ENCODE data around the gene MORN4.
"Not testable (repeated sequence)": the region's sequence is repeated elsewhere in the genome, so short reads cannot be mapped to it uniquely, and the experiment has no call there.

MORN4 gene

DNA sequence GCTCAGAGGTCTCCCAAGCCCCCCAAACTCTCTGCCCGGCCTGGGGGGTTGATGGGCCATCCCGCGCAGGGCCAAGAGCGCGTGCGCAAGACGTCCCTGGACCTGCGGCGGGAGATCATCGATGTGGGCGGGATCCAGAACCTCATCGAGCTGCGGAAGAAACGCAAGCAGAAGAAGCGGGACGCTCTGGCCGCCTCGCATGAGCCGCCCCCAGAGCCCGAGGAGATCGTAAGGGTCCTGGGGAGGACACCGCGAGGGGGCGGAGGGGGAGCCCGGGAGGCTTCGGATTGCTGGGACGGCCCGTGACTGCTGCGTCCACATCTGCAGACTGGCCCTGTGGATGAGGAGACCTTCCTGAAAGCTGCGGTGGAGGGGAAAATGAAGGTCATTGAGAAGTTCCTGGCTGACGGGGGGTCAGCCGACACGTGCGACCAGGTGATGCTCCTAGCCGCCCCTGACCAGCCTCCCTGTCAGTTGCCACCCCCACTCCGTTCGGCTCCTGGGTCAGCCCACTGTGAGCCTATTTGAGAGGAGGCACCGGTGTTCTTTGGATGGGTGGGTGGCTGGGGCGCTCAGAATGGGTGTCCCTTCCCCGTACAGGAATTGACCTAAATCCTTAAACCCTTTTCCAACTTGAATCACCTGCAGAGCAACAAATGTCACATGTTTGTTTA lies 55.0 kb downstream of the MORN4 start:
- no peak overlapping the region for H3K27ac Mint-ChIP-seq
- H3K36me3 Mint-ChIP-seq (ENCODE audit: low read depth): no peaks in the 10 kb centered on the region
- H3K9me3 Mint-ChIP-seq: no peaks in the 10 kb centered on the region
- no peaks in the 10 kb centered on the region for H3K4me1 Mint-ChIP-seq (ENCODE audit: low read depth)
- DNase-seq: no peak
- no peak overlapping the region for H3K4me3 Mint-ChIP-seq
- H3K27me3 Mint-ChIP-seq: no peaks in the 10 kb centered on the region

DNA sequence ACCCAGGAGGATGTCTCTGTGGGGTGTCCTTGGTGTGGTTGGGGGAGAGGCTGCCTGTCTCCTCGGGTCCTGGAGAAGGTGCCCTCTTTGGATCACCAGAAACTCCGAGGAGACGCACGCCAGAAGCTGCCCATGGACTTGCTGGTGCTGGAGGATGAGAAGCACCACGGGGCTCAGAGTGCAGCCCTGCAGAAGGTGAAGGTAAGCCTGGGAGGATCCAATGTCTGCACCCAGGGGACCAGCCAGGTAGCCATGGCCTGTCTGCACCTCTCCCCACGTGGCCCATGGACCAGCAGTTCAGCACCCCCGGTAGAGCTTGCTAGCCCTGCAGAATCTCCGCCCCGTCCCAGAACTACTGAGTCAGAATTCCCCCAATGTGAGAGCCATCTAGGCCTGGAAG lies 55.6 kb downstream of the MORN4 start:
- Mint-ChIP-seq H3K4me1 (ENCODE audit: low read depth) (no peaks in the 10 kb centered on the region), H3K27me3 (no peaks in the 10 kb centered on the region), H3K4me3 (no peak overlapping the region), H3K27ac (no peak overlapping the region), H3K36me3 (ENCODE audit: low read depth) (no peaks in the 10 kb centered on the region), H3K9me3 (no peaks in the 10 kb centered on the region)
- DNase-seq: no peak

DNA sequence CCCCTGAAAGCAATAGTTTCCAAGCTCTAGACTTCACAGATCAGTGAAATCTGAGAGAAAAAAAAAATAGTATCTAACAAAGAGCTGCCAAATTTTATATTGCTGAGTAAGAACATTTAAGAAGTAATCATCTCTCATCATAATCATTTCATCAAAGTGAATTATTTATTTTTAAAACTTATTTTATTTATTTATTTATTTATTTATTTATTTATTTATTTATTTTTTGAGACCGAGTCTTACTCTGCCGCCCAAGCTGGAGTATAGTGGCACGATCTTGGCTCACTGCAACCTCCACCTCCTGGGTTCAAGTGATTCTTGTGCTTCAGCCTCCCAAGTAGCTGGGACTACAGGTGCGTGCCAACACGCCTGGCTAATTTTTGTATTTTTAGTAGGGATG lies 56.8 kb downstream of the MORN4 start:
- not testable (repeated sequence) for H3K27me3 Mint-ChIP-seq; H3K9me3 Mint-ChIP-seq; DNase-seq; H3K4me3 Mint-ChIP-seq; H3K27ac Mint-ChIP-seq; H3K4me1 Mint-ChIP-seq (ENCODE audit: low read depth); H3K36me3 Mint-ChIP-seq (ENCODE audit: low read depth)

DNA sequence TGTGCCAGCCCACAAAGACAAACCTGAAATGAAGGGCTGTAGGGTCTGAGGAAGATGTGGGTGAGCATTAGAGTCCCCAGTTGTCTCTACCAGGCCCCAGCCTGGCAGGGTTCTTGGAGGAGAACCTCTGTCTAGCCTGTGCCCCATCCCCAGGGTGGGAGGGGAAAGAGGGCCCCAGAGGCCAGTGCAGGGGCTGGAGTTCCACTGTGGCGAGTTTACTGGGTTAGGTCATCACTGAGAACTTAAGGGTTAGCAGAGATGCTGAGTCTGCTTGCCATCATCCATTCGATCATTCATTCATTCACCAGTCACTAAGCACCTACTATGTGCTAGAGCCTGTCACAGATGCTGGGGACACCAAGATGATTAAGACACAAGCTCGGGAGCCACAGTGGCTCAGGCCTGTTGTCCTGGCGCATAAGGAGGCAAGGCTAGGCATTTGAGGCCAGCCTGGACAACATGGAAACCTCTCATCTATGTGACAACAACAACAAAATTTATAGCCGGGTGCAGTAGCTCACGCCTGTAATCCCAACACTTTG lies 58.1 kb downstream of the MORN4 start:
- H3K27ac Mint-ChIP-seq: no peak overlapping the region
- H3K4me3 Mint-ChIP-seq: no peak overlapping the region
- H3K9me3 Mint-ChIP-seq: no peaks in the 10 kb centered on the region
- no peaks in the 10 kb centered on the region for H3K27me3 Mint-ChIP-seq
- H3K36me3 Mint-ChIP-seq (ENCODE audit: low read depth): no peaks in the 10 kb centered on the region
- DNase-seq: peak; percentile 18
- H3K4me1 Mint-ChIP-seq (ENCODE audit: low read depth): no peaks in the 10 kb centered on the region

DNA sequence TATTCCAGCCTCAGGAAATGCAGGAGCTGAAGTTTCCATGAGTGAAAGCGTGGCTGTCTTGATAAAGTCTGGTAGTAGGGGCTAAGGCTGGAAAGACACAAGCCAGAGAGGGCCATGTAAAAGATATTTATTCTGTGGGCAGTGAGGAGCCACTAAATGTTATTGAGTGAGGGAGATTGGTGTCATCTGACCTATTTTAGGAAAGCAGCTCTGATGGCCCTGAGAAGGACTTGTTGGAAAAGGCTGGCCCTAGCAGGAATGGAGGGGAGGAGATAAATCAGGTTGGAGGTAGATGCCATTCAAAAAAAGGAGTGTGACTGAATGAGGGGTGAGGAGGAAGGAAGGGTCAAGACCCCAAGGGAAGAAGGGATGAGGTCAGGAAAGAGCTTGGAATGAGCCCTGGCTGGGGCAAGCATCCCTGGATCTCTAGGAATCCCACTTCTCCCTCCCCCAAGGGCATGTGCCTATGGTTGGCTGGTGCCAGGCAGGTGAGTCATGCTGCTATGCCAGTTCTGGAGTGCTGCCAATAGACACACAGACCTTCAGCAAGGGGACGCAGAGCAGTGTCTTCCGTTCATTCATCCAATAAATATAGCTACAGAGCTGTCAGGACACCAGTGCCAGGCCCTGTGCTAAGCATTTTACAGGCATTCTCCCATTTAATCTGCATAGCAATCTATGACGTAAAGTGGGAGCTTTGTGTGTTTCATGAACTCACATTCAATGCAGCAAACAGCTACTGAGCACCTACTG lies 58.8 kb downstream of the MORN4 start:
- DNase-seq: peak; percentile 22
- no peaks in the 10 kb centered on the region for H3K4me1 Mint-ChIP-seq (ENCODE audit: low read depth)
- H3K36me3 Mint-ChIP-seq (ENCODE audit: low read depth): no peaks in the 10 kb centered on the region
- no peak overlapping the region for H3K4me3 Mint-ChIP-seq
- H3K27me3 Mint-ChIP-seq: no peaks in the 10 kb centered on the region
- no peaks in the 10 kb centered on the region for H3K9me3 Mint-ChIP-seq
- no peak overlapping the region for H3K27ac Mint-ChIP-seq

DNA sequence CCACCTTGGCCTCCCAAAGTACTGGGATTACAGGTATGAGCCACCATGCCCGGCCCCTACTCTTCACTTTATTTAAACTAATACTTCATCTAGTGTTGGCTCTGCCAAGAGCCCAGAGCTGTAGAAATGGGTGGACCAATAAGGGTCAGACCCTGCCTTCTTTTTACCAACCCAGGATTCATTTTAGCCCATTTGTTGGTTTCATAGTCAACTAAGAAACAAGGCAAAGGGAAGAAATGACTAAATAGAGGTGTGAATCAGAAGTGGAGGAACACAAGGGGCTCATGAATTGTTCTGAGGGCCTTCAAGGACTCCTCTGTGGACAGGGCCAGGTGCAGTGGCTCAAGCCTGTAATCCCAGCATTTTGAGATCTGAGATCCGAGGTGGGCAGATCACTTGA lies 59.6 kb downstream of the MORN4 start:
- Mint-ChIP-seq H3K4me1 (ENCODE audit: low read depth) (no peaks in the 10 kb centered on the region), H3K27ac (no peak overlapping the region), H3K4me3 (no peak overlapping the region), H3K36me3 (ENCODE audit: low read depth) (no peaks in the 10 kb centered on the region), H3K27me3 (no peaks in the 10 kb centered on the region), H3K9me3 (no peaks in the 10 kb centered on the region)
- DNase-seq: no peak

DNA sequence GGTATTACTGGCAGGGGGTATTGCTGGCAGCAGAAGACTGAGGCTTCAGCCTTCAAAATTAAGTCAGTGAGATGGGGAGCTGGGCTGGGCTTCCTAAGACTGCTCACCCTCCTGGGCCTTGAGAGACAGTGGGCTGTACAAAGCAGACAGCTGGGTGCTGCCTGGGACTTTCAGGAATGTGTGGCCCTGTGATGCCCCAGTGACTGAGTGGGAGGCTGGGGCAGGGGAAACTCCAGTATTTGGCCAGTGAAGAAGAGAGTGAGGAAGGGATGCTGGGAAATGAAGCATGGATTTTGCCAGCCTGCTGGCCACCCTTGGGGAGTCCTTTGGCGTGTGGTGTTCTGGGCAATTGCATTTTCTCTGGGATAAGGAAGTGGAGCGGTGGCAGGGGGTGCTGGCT lies 60.3 kb downstream of the MORN4 start:
- Mint-ChIP-seq H3K9me3 (no peaks in the 10 kb centered on the region), H3K4me3 (no peak overlapping the region), H3K27me3 (no peaks in the 10 kb centered on the region), H3K36me3 (ENCODE audit: low read depth) (no peaks in the 10 kb centered on the region), H3K4me1 (ENCODE audit: low read depth) (no peaks in the 10 kb centered on the region), H3K27ac (no peak overlapping the region)
- DNase-seq: peak; percentile 19

DNA sequence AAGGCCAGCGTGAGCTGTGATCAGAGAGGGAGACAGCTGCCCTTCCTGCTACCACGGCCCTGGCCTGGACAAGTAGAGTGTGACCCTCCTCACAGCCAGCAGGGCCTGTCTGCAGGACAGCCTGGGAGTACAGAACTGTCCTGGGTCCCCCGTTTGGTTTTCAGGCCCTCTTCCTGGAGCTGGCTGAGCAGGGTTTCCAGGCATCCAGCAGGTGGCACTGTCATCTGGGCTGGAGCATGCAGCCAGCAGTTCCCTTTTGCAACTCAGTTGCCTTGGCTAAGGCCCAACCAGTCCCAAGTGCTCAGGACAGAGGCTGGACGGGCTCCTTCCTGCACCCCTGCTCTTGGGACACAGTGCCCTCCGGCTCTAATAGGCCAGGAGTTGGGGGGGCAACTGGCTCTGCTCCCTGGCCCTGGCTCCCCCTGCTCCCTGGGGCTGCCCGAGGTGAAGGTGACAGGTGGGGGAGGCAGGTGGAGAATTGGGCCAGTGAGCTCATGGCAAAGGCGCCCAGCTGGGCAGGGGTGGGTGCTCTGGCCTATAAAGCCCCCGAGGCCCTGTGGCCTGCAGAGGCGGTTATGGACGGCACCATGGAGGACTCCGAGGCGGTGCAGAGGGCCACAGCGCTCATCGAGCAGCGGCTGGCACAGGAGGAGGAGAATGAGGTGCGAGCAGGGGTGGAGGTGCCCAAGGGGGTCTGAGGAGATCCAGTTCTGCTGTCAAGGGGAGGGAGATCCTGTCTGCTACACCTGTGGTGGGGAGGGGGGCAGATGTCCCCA lies 60.9 kb downstream of the MORN4 start, which contains the start of gene ANKRD2:
TSS of gene ANKRD2 (plus strand) at position 566 of the 776 bp plus-strand sequence. CDS start at position 576, 10 bp downstream.
- no peaks in the 10 kb centered on the region for H3K36me3 Mint-ChIP-seq (ENCODE audit: low read depth)
- no peaks in the 10 kb centered on the region for H3K4me1 Mint-ChIP-seq (ENCODE audit: low read depth)
- peak; percentile 63 for DNase-seq
- H3K27me3 Mint-ChIP-seq: no peaks in the 10 kb centered on the region
- H3K9me3 Mint-ChIP-seq: no peaks in the 10 kb centered on the region
- no peak within 1 kb of the TSS for H3K27ac Mint-ChIP-seq
- no peak within 1 kb of the TSS for H3K4me3 Mint-ChIP-seq

DNA sequence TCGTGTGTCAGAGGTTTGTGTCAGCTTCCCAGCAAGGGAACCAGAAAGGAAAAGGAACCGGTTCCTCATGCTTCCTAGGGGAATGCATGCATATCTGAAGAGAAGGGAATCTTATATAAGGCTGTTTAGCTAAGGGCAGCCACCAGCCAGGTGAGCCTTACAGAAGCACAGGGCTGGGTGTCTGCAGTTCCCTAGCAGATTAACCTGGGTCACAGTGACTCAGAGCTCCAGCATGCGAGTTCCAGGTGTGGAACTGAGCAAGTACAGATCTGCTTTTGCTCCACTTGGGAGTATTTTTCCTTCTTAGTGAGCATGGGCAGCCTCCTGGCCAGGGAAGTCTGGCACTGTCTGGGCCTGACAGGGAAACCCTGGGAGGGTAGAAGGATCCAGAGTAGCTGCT lies 61.7 kb downstream of the MORN4 start:
- H3K4me3 Mint-ChIP-seq: no peak overlapping the region
- no peak for DNase-seq
- no peak overlapping the region for H3K27ac Mint-ChIP-seq
- H3K4me1 Mint-ChIP-seq (ENCODE audit: low read depth): peaks cover 2% of the 10 kb centered on the region
- no peaks in the 10 kb centered on the region for H3K9me3 Mint-ChIP-seq
- H3K36me3 Mint-ChIP-seq (ENCODE audit: low read depth): no peaks in the 10 kb centered on the region
- H3K27me3 Mint-ChIP-seq: no peaks in the 10 kb centered on the region

DNA sequence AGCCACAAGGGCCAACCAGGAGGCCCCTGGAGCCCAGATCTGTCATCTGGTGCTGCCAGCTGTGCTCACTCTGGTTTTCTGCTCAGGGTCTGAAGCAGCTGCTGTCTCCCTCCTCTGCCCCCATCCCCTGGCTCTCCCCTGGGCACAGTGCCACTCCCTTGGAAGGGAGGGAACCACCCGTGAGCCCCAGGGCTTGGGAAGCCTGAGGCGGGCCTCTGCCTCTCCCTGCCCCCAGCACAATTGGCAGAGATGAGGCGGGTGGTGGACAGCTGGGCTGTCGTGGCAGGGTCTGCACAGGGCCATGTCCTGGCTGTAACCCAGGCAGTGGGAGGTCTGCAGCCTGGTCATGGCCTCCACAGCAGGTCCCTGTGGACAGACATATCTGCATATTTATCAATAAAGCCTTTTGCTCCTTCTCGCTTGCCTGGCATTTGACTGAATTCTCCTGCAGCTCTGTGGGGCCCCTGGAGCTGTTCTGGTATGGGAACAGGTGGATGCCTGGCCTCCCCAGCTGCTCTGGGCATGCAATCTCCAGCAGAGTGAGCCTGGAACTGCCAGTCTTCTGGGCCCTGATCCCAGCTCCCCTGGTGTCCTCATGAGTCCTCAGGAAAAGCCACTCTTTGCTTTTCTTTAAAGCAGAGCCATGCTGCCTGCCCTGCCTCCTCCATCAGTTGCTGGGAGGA lies 62.4 kb downstream of the MORN4 start:
- Mint-ChIP-seq H3K36me3 (ENCODE audit: low read depth) (no peaks in the 10 kb centered on the region), H3K9me3 (no peaks in the 10 kb centered on the region)
- DNase-seq: no peak

DNA sequence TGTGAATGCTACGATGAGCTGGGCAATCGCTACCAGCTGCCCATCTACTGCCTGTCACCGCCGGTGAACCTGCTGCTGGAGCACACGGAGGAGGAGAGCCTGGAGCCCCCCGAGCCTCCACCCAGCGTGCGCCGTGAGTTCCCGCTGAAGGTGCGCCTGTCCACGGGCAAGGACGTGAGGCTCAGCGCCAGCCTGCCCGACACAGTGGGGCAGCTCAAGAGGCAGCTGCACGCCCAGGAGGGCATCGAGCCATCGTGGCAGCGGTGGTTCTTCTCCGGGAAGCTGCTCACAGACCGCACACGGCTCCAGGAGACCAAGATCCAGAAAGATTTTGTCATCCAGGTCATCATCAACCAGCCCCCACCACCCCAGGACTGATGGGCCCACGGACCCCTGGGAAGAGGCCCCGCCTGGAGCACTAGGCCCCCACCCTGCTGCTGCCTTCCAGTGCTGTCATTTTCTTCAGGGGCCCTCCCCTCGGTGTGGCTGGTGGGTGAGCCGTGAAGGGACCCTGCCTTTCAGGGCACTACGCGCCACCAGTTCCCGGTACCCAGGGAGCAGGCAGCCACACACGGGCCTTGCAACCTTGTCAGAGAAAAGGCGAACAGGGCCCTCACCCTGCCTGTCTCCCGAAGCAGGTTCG lies 63.0 kb downstream of the MORN4 start:
- H3K36me3 Mint-ChIP-seq (ENCODE audit: low read depth): no peaks in the 10 kb centered on the region
- H3K9me3 Mint-ChIP-seq: no peaks in the 10 kb centered on the region
- no peaks in the 10 kb centered on the region for H3K27me3 Mint-ChIP-seq
- H3K4me1 Mint-ChIP-seq (ENCODE audit: low read depth): peaks cover 5% of the 10 kb centered on the region
- no peak for DNase-seq
- H3K27ac Mint-ChIP-seq: no peak overlapping the region
- H3K4me3 Mint-ChIP-seq: no peak overlapping the region

More for the DNA sequence above, 62.4 kb downstream of the MORN4 start:
- Mint-ChIP-seq H3K27ac (no peak overlapping the region), H3K4me1 (ENCODE audit: low read depth) (peaks cover 5% of the 10 kb centered on the region), H3K27me3 (no peaks in the 10 kb centered on the region), H3K4me3 (no peak overlapping the region)

DNA sequence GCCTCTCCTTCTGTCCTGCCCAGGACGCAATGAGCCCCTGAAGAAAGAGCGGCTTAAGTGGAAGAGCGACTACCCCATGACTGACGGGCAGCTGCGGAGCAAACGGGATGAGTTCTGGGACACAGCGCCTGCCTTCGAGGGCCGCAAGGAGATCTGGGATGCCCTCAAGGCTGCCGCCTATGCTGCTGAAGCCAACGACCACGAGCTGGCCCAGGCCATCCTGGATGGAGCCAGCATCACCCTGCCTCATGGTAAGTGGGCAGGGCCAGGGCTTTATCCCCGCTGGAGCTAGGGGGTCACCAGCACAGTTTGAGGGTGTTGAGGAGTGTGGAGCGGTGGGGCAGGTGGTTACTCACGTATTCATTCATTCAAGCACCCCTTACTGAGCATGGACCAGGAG lies 65.4 kb downstream of the MORN4 start:
- Mint-ChIP-seq H3K36me3 (ENCODE audit: low read depth) (no peaks in the 10 kb centered on the region), H3K9me3 (no peaks in the 10 kb centered on the region), H3K4me1 (ENCODE audit: low read depth) (peaks cover 5% of the 10 kb centered on the region), H3K27ac (no peak overlapping the region), H3K27me3 (no peaks in the 10 kb centered on the region), H3K4me3 (no peak overlapping the region)
- peak; percentile 15 for DNase-seq

DNA sequence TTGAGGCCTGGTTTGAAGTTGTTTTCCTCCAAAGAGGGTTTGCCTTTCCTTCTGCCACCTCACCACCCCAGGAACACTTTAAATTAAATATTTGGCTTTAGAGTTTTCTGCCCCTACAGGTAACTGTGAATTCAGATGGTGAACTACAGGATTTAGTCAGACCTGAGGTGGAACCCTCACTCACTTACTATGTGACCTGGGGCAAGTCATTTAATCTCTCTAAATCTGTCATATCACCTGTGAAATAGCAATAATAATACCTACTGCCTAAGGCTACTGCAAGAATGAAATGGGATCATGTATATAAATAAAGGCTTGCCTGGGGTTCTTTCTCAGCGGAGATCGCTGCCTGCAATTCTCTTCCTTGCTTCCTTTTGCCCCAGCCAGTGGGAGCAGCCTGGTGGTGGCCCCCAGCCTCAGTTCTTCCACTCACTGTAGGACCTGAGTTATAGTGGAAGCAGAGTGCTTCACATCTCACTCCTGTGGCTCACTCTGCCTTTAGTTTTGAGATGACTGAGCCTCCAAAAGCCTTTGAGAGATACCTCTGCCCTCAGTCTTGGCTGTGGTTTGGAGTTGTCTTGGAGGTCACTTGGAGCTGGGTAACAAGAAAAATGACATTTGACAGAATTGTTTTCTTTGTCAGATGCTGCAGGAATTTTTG lies 66.8 kb downstream of the MORN4 start:
- Mint-ChIP-seq H3K4me3 (no peak overlapping the region), H3K27ac (peak overlapping the region; percentile 62)

More for the DNA sequence above, 66.8 kb downstream of the MORN4 start:
- DNase-seq: peak; percentile 7
- Mint-ChIP-seq H3K27me3 (no peaks in the 10 kb centered on the region), H3K4me1 (ENCODE audit: low read depth) (peaks cover 5% of the 10 kb centered on the region), H3K9me3 (no peaks in the 10 kb centered on the region), H3K36me3 (ENCODE audit: low read depth) (no peaks in the 10 kb centered on the region)

Measured in activated T-cell treated with anti-CD3 and anti-CD28 coated beads, Interleukin-2, amount 50 U/mL, for 24 hours (primary cell).